NCI-H82 treated with DMSO at 0.1 percent for 48 hours (cell line): Measurements from ENCODE around the gene PCK1.
A peak's percentile ranks its signal among the peaks of the same experiment; 100 is the strongest.

Source experiments
- DNase-seq: peaks from one replicate; lab custom pipeline; 2025; ENCODE audit not compliant: unreplicated experiment; lab: John Stamatoyannopoulos, UW

Gene PCK1

GRCh38 chr20:57559658-57560553 is 1.0 kb upstream of the PCK1 start:
- DNase-seq = peak; percentile 33

DNA sequence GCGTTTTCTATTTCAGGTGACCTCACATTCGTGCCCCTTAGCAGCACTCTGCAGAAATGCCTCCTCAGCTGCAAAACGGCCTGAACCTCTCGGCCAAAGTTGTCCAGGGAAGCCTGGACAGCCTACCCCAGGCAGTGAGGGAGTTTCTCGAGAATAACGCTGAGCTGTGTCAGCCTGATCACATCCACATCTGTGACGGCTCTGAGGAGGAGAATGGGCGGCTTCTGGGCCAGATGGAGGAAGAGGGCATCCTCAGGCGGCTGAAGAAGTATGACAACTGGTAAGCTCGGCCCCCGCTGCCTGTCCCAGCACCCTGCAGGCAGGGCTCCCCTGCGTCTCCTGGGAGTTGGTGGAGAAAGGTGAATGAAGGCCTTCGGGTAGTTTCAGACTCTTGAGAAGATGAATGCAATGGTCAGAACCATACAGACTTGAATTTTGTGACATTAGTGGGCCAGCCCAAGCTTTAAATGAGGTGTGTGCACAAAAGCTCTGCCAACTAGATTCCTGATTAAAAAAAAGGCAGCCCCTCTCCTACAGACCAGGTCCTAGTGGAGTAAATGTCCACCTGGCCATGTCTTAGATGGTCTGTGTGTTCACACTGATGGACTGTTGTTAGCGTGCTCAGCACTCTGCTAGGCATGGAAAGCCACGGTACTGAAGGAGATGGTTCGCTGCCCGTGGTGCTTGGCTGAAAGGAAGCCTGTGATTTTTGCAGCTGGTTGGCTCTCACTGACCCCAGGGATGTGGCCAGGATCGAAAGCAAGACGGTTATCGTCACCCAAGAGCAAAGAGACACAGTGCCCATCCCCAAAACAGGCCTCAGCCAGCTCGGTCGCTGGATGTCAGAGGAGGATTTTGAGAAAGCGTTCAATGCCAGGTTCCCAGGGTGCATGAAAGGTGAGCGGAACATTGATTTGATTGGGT is 708 bp downstream of the PCK1 start:
- DNase-seq = no peak

- DNase-seq = no peak
These were observed 1.9 kb downstream of the PCK1 start for GRCh38 chr20:57562541-57563465.

- DNase-seq = no peak
These were observed 2.6 kb downstream of the PCK1 start for GRCh38 chr20:57563522-57563921.

DNA sequence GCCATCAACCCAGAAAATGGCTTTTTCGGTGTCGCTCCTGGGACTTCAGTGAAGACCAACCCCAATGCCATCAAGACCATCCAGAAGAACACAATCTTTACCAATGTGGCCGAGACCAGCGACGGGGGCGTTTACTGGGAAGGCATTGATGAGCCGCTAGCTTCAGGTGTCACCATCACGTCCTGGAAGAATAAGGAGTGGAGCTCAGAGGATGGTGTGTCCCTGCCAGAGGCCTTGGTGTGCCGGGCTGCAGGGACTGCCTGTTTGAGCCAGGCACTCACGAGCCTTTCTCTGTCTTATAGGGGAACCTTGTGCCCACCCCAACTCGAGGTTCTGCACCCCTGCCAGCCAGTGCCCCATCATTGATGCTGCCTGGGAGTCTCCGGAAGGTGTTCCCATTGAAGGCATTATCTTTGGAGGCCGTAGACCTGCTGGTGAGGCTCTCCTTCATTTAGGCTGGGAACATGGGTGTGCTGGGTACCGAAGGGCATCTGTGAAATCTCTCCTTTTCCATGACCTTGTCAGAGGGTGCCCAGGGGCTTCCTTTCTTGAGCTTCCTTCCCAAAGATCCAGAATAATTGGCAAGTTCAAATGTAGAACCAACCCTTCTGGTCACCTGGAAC is 3.4 kb downstream of the PCK1 start:
- no peak for DNase-seq

DNA sequence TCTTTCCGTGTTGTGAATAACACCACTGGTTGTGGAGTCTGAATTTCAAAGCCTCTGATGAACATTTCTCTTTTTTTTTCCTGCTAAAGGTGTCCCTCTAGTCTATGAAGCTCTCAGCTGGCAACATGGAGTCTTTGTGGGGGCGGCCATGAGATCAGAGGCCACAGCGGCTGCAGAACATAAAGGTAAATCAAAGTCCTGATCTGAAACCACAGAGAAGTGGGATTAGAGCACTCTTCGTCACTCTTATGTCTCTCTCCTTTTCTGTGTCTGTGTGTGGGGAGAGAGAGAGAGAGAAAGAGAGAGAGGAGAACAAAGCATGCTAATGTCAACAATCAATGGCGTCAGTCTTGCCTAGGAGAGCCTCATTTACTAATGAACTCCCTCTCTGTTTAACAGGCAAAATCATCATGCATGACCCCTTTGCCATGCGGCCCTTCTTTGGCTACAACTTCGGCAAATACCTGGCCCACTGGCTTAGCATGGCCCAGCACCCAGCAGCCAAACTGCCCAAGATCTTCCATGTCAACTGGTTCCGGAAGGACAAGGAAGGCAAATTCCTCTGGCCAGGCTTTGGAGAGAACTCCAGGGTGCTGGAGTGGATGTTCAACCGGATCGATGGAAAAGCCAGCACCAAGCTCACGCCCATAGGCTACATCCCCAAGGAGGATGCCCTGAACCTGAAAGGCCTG is 4.2 kb downstream of the PCK1 start:
- no peak for DNase-seq

DNA sequence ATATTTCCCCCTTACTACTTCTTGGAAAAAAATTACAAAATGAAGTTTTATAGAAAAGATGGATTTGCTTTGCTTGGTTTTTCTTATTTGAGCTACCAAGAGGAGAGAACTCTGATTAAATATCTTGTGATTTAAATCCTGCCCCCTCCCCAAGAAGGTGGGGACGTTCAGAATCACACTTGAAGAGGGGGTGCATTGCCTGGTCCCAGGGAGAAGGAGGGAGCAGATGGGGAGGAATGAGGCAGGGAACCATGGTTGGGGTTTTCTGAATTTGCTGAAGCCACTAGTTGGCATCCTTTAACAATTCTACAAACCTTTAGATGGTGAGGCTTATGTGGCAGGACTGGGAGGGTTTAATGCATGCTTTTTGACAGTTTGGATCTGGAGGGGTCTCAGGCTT is 5.5 kb downstream of the PCK1 start:
- DNase-seq = no peak

DNA sequence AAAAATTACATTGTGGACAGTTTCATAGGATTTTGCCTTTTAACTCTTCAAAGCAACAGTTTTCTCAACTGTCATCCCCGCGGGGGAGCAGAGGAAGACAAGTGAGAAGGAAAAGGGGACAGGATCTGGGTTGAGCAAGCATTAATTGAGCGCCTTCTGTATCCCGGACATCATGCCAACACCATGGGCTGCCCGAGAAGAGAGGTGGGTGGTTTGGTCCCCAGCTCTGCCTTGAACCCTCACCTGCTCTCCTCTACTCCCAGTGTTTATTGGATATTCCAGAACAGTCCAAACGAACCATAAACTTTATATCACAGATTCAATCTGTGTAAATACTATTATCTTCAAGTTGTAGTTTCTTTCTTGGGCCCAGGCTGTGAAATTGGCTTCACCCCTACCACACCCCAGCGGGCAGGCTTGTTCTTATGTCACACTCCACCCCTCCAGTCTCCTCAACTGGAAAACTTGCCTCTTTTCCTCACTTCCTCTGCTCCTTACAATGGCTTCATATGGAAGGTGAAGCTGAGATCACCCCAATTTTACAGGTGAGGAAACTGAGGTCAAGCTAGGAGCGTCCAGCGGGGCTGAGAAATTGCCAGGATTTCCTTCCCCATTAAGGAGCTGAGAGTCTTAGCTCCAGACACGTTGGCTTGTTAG is 6.0 kb downstream of the PCK1 start:
- DNase-seq = no peak

GRCh38 chr20:57567471-57568079 is 6.7 kb downstream of the PCK1 start:
- DNase-seq = no peak

DNA sequence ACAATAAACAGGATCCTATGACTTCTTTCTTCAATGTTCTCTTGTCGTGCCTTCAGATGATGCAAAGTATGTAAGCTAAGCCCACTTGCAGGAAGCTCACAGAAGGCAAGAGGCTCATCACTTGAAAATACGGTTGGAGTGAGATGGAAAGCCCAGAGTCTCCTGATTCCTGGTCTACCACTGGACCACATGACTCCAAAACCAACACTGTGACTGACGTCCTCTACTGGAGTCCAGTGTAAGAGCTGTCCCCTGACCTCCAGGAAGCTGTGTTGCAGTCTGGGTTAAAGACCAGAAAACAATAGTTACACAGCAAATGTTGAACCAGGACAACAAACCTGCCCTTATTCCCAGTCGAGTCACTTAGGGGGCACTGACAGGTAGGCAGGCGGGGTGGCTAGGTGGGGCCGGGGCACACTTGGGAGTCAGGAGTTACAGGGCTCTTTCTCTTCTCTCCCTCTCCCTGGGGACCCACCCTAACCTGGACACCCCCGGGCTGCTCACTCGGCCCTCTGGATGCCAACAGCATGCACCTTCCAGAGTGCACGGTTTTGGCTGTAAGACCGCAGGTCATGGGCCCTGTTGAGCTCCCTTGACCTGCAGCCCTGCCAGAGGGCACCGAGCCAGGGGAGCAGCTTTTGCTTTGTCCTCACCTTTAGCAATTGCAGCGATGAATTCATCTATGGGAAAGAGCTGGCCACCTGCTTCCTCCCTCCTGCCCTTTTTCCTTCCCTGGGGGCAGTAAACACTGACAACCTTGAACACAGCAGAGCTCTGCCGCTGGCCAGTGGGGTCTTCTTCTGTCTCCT is 7.4 kb downstream of the PCK1 start:
- DNase-seq = no peak

DNA sequence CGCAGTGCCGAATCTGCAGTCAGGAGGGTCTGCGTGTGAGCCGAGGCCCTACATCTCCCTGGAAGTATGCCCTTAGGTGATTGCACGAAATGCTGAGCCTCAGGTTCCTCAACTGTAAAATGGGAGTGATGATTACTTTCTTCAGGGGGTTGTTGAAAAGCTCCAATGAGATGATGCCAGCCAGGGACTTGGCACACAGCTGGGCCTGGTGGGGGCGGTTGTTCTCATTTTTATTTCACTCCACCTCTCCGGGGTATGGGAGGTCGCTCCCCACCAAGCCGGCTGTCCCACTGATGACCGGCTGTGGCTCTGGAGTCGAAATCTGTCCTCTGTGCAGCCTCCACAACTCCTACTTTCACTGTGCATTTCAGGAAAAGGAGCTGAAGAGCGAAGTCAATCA is 8.1 kb downstream of the PCK1 start:
- DNase-seq = no peak

DNA sequence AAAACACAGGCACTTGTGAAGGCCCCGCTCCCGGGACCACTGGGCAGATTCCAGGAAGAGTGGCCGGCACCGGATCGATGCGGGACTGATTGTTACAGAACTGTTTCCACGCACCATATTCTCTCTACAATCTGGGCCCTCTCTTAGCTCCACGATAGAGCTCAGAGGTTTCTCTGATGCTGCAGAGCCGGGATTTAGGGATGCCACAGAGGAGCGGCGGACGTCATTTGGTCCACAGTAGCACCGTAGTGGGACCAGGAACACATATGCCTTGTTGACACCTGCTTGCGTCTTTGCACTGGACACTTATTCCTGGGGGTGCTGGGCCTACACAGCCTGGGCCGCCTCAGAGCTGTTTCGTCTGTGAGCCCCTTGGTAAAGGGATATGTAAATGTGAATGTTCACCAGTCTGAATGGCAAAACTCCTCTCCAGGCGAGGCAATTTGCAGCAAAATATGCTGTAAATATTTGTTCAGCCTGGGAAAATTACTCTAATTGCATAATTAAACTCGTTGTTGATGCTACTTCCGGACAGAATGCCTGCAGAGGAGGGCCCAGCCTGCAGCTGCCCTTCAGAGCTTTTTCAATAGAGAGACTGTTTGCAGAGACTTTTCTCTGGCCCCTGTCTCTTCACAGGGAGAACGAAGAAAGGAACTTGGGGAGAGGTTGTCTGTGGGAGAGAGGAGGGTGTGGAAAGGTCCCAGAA is 9.4 kb downstream of the PCK1 start:
- DNase-seq = no peak

GRCh38 chr20:57570920-57571319 is 10.0 kb downstream of the PCK1 start:
- no peak for DNase-seq

DNA sequence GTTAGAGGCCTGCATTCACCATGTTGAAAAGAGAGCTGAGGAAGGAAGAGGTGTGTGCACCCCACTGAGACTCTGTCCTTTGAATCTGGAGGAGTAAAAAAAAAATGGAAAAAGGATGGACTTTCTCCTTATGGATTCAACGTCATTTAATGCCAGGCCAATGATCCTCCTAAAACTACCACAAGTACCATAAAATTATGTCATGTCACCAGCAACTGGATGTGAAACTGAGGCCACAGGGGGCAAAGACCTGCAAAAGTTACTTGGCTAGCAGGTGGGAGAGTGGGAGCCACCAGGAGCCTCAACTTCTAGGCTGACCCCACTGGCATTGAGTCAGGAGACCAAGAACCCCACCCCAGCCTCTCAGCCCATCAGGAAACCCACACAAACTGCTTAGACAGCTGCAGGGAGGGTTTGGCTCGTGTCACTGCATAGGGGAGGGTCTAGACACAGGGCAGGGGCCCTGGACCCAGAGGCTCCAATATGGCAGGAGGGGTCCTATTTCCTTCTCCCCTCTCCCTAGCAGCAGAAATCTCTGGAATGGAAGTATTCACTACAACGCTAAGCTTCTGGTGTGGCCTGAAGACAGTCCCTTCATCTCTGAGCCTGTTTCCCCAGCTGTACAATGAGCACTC is 11.0 kb downstream of the PCK1 start:
- DNase-seq = no peak

- DNase-seq = no peak
These were observed 12.3 kb downstream of the PCK1 start for GRCh38 chr20:57573242-57573641.

GRCh38 chr20:57573894-57574293 is 13.0 kb downstream of the PCK1 start:
- DNase-seq = no peak

DNA sequence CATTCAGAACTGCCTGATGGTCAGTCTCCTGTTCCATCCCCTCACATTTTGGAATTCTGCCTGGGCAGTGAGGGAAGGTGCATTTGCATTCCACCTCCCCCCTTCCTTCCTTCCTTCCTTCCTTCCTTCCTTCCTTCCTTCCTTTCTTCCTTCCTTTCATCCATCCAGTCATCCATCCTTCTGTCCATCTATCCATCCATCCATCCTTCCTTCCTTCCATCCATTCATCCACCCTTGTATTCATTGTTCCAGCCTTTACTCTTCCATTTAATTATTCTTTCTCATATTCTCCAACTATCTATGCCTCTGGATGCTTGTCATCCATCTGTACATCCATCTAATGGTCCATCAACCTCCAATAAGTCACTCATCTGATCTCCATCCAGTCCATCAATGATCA is 14.0 kb downstream of the PCK1 start:
- no peak for DNase-seq
